Esophagus squamous epithelium (tissue), 5 donors: ENCODE measurements around the gene TET3. TPM values are rescaled to one million over a fixed set of nuclear protein-coding genes. Genes with fewer than 3 reads are reported as not detected.

Experiments
- DNase-seq: peaks from one replicate; lab custom pipeline; 2025; lab: John Stamatoyannopoulos, UW
- H3K27ac ChIP-seq, 4 donors: fragments of 200-600 bp; sonication (generic); one replicate each; pipeline ENCODE4 v1.5.1; 2016 to 2019; ENCODE audit warnings: mild to moderate bottlenecking in 1 of 4
- H3K27me3 ChIP-seq, 4 donors: fragments of 200-600 bp; sonication (generic); 1 replicate in 3 of 4; 2 replicates in 1 of 4; pipeline versions ENCODE4 v1.5.1 to v1.6.0; 2017 to 2021; ENCODE audit warnings: antibody characterized with exemption in 1 of 4
- H3K36me3 ChIP-seq, 3 donors: fragments of 200-600 bp; sonication (generic); one replicate each; pipeline ENCODE4 v1.5.1; 2016 to 2019
- H3K4me1 ChIP-seq, 3 donors: fragments of 200-600 bp; sonication (generic); one replicate each; pipeline ENCODE4 v1.5.1; 2017 to 2019
- H3K4me3 ChIP-seq, 4 donors: fragments of 200-600 bp; sonication (generic); 1 replicate in 3 of 4; 2 replicates in 1 of 4; pipeline ENCODE4 v1.5.1; 2016 to 2019; ENCODE audit warnings: mild to moderate bottlenecking in 2 of 4, moderate library complexity in 1 of 4
- H3K9me3 ChIP-seq, 3 donors: fragments of 200-600 bp; sonication (generic); one replicate each; pipeline ENCODE4 v1.5.1; 2016 to 2019
- CTCF ChIP-seq, 6 experiments: fragments of 450-650 bp in 4 of 6; fragments of 200-600 bp in 2 of 6; sonication (generic) in 2 of 6; IDR thresholded peaks; one replicate each; pipeline ENCODE4 v1.5.1; 2016 to 2019; ENCODE audit warnings: antibody characterized with exemption in 6 of 6, mild to moderate bottlenecking in 4 of 6, moderate library complexity in 4 of 6
- POLR2A ChIP-seq, 4 donors: fragments of 450-650 bp; IDR thresholded peaks; one replicate each; pipeline ENCODE4 v1.6.1; 2017; ENCODE audit warnings: antibody characterized with exemption in 4 of 4, mild to moderate bottlenecking in 4 of 4, moderate library complexity in 3 of 4
- WGBS, 2 donors: methylation state at CpG; one replicate each; pipeline ENCODE4 v1.1.5; 2018; 5-methylcytosine and 5-hydroxymethylcytosine counted together
- intact Hi-C: fragments of 100-400 bp; cut with DNase I; formaldehyde crosslinking; loops from one replicate; pipeline ENCODE4 v1.15.0; 2022
- total RNA-seq, 4 donors: library from RNA; depleted of rRNA; stranded (reverse); fragments of >200 nt; gene quantifications; one replicate each; pipeline ENCODE4 v1.1.0, GENCODE V29; 2016
- donor health status: DM: yes; HTN: yes; CAD: no.

TET3 gene
- total RNA-seq, 4 donors from 2014 or later = 6.6 to 20.2 (median 16.2) TPM

GRCh38 chr2:73994178-73994831 is 9.6 kb downstream of the TET3 start:
- H3K27me3 ChIP-seq = no peaks in the 10 kb centered on the region
- H3K9me3 ChIP-seq = no peaks in the 10 kb centered on the region
- intact Hi-C loops = loop anchor here (10.0 kb wide), 1 partner anchor 170 kb away; the partner anchor contains the start of gene STAMBP
- H3K27ac ChIP-seq = peak overlapping the region in 1 of 4 donors; percentile 29
- H3K36me3 ChIP-seq = peaks cover 0 to 17% (median 0%) of the 10 kb centered on the region in 3 donors
- no peak overlapping the region for H3K4me3 ChIP-seq
- DNase-seq = no peak
- peaks cover 13 to 73% (median 14%) of the 10 kb centered on the region in 3 donors for H3K4me1 ChIP-seq
- WGBS, 2 donors = 88 to 93% methylated on average over 4 to 7 of the region's 8 CpGs
- no peak for TF ChIP-seq POLR2A (IDR thresholded peaks at IDR 0.05)
- no peak for TF ChIP-seq CTCF (IDR thresholded peaks at IDR 0.05)

- DNase-seq = no peak
- no peak overlapping the region for H3K27ac ChIP-seq
- no peak for TF ChIP-seq POLR2A (IDR thresholded peaks at IDR 0.05)
- no peak for TF ChIP-seq CTCF (IDR thresholded peaks at IDR 0.05)
- H3K4me3 ChIP-seq = no peak overlapping the region
- peaks cover 0 to 3% (median 0%) of the 10 kb centered on the region in 3 donors for H3K36me3 ChIP-seq
- H3K4me1 ChIP-seq = peaks cover 21 to 74% (median 23%) of the 10 kb centered on the region in 3 donors
- no peaks in the 10 kb centered on the region for H3K9me3 ChIP-seq
- intact Hi-C loops = loop anchor here (10.0 kb wide), 1 partner anchor 171 kb away; the partner anchor contains the start of gene STAMBP
- WGBS, 2 donors = 96 to 100% methylated on average over 3 of the region's 5 CpGs
- no peaks in the 10 kb centered on the region for H3K27me3 ChIP-seq
Measured at GRCh38 chr2:73995810-73996209, 11.1 kb downstream of the TET3 start.

- 84 to 86% methylated on average over 6 of the region's 6 CpGs for WGBS, 2 donors
- H3K4me1 ChIP-seq = peaks cover 33 to 74% (median 33%) of the 10 kb centered on the region in 3 donors
- no peak for DNase-seq
Measured at GRCh38 chr2:73997813-73998212, 13.1 kb downstream of the TET3 start.

GRCh38 chr2:73998451-73998850 is 13.7 kb downstream of the TET3 start:
- H3K4me1 ChIP-seq = peaks cover 32 to 74% (median 34%) of the 10 kb centered on the region in 3 donors
- H3K4me3 ChIP-seq = no peak overlapping the region
- no peaks in the 10 kb centered on the region for H3K9me3 ChIP-seq
- no peak for DNase-seq
- H3K27ac ChIP-seq = no peak overlapping the region
- WGBS, 2 donors = 63 to 96% methylated on average over 6 of the region's 8 CpGs
- intact Hi-C loops = loop anchor here (10.0 kb wide), 1 partner anchor 174 kb away; the partner anchor contains the start of gene STAMBP
- no peak for TF ChIP-seq CTCF (IDR thresholded peaks at IDR 0.05)
- no peak for TF ChIP-seq POLR2A (IDR thresholded peaks at IDR 0.05)
- no peaks in the 10 kb centered on the region for H3K36me3 ChIP-seq
- H3K27me3 ChIP-seq = no peaks in the 10 kb centered on the region

More at GRCh38 chr2:73997813-73998212, 13.1 kb downstream of the TET3 start:
- no peak overlapping the region for H3K27ac ChIP-seq
- intact Hi-C loops = loop anchor here (10.0 kb wide), 1 partner anchor 173 kb away; the partner anchor contains the start of gene STAMBP
- H3K9me3 ChIP-seq = no peaks in the 10 kb centered on the region
- no peaks in the 10 kb centered on the region for H3K36me3 ChIP-seq
- H3K4me3 ChIP-seq = no peak overlapping the region
- no peaks in the 10 kb centered on the region for H3K27me3 ChIP-seq
- TF ChIP-seq POLR2A (IDR thresholded peaks at IDR 0.05) (no peak), CTCF (IDR thresholded peaks at IDR 0.05) (no peak)

- Histone ChIP-seq H3K4me1 (peaks cover 34 to 74% (median 35%) of the 10 kb centered on the region in 3 donors), H3K36me3 (no peaks in the 10 kb centered on the region), H3K9me3 (no peaks in the 10 kb centered on the region), H3K27ac (no peak overlapping the region), H3K4me3 (no peak overlapping the region), H3K27me3 (no peaks in the 10 kb centered on the region)
- WGBS, 2 donors = 80 to 88% methylated on average over 4 of the region's 4 CpGs
- no peak for DNase-seq
- no peak for TF ChIP-seq CTCF (IDR thresholded peaks at IDR 0.05)
- TF ChIP-seq POLR2A (IDR thresholded peaks at IDR 0.05) = no peak
- intact Hi-C loops = loop anchor here (10.0 kb wide), 1 partner anchor 174 kb away; the partner anchor contains the start of gene STAMBP
Measured at GRCh38 chr2:73998933-73999332, 14.2 kb downstream of the TET3 start.
